Measurements from ENCODE around the gene ALK.

The ALK gene

GRCh38 chr2:29879456-29879855 lies 41.9 kb downstream of the ALK start:
- CTCF ChIA-PET, result interaction anchor here (1.0 kb wide), 1 partner anchor 20 kb away, joined by 3 read pairs; no protein-coding TSS in a partner anchor

GRCh38 chr2:29878898-29879297 lies 42.5 kb downstream of the ALK start:
- DNase-seq (ENCODE audit: extremely low spot score), result no peak
- POLR2A ChIA-PET, result no interaction called here
- CTCF ChIA-PET, result no interaction called here
- TF ChIP-seq, protein P1, sequence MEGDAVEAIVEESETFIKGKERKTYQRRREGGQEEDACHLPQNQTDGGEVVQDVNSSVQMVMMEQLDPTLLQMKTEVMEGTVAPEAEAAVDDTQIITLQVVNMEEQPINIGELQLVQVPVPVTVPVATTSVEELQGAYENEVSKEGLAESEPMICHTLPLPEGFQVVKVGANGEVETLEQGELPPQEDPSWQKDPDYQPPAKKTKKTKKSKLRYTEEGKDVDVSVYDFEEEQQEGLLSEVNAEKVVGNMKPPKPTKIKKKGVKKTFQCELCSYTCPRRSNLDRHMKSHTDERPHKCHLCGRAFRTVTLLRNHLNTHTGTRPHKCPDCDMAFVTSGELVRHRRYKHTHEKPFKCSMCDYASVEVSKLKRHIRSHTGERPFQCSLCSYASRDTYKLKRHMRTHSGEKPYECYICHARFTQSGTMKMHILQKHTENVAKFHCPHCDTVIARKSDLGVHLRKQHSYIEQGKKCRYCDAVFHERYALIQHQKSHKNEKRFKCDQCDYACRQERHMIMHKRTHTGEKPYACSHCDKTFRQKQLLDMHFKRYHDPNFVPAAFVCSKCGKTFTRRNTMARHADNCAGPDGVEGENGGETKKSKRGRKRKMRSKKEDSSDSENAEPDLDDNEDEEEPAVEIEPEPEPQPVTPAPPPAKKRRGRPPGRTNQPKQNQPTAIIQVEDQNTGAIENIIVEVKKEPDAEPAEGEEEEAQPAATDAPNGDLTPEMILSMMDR (IDR thresholded peaks at IDR 0.05; ENCODE audit: control extremely low read depth, extremely low read depth, low read depth, missing control alignments), result no peak

More at GRCh38 chr2:29879456-29879855, 41.9 kb downstream of the ALK start:
- DNase-seq (ENCODE audit: extremely low spot score), result no peak
- TF ChIP-seq, protein P1 (IDR thresholded peaks at IDR 0.05; ENCODE audit: control extremely low read depth, extremely low read depth, low read depth, missing control alignments), result no peak
- POLR2A ChIA-PET, result no interaction called here

GRCh38 chr2:29876374-29876773 lies 45.0 kb downstream of the ALK start:
- no peak for DNase-seq (ENCODE audit: extremely low spot score)
- ChIA-PET CTCF (no interaction called here), POLR2A (no interaction called here)
- TF ChIP-seq, protein P1 (IDR thresholded peaks at IDR 0.05; ENCODE audit: control extremely low read depth, extremely low read depth, low read depth, missing control alignments), result no peak

GRCh38 chr2:29874745-29875144 lies 46.6 kb downstream of the ALK start:
- no peak for DNase-seq (ENCODE audit: extremely low spot score)
- POLR2A ChIA-PET, result no interaction called here
- TF ChIP-seq, protein P1 (IDR thresholded peaks at IDR 0.05; ENCODE audit: control extremely low read depth, extremely low read depth, low read depth, missing control alignments), result no peak
- CTCF ChIA-PET, result no interaction called here

DNA sequence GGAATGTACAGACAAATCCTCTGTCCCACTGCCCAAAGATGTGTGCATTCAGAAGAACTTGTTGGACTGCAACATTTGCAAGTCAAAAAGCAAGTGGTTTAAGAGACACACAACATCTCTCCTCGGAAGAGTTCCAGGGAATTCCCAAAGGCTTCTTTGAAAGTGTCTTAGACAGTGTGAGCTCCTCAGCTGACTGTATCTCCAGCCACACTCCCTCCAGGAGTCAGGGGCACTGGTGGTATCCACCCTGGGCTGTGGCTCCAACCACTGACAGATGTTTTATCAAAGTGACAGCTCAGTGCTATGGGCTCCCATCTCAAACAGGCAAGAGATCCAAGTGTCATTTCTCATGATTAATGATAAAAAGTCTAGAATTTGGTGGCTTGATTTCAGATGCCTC lies 48.5 kb downstream of the ALK start:
- CTCF ChIA-PET, result no interaction called here
- TF ChIP-seq, protein P1 (IDR thresholded peaks at IDR 0.05; ENCODE audit: control extremely low read depth, extremely low read depth, low read depth, missing control alignments), result no peak
- DNase-seq (ENCODE audit: extremely low spot score), result no peak
- POLR2A ChIA-PET, result no interaction called here

DNA sequence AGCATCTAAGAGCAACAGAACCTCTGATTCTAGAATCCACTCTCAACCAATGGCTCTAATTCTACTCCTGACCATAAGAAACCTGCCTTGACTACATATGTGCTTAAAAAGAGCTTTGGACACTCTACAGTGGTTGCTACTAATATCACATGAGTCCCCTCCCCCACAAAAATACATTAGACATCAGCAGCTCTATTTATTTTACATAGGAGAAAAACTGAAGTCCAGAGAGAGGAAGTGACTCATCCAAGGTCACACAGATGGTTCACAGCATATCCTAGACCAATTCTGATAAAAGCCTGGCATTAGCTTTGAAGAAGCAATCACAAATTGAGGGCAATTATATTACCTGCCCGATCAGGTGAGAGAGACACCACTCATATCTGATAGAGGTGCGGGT lies 49.8 kb downstream of the ALK start:
- DNase-seq (ENCODE audit: extremely low spot score), result no peak
- TF ChIP-seq, protein P1 (IDR thresholded peaks at IDR 0.05; ENCODE audit: control extremely low read depth, extremely low read depth, low read depth, missing control alignments), result no peak
- ChIA-PET CTCF (interaction anchor here (1.0 kb wide), 1 partner anchor 9 kb away, joined by 3 read pairs; no protein-coding TSS in a partner anchor), POLR2A (no interaction called here)

DNA sequence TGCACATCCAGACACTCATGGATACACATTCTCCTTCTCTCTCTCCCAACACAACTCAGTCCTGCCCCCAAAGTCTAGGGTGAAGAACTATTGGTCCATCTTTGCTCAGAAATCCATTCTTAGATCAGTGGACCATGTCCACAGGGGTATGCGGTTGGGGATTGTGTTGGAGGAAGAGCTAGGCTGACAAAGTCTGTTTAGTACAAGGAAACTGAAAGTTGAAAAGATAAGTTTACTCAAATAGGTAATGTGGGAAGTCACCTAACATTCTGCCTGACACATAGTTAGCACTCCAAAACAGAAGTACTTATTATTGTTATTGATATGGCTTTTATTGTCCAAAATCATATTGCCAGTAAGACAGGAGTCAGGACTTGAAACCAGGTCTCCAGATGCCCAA lies 55.9 kb downstream of the ALK start:
- TF ChIP-seq, protein P1 (IDR thresholded peaks at IDR 0.05; ENCODE audit: control extremely low read depth, extremely low read depth, low read depth, missing control alignments), result no peak
- no peak for DNase-seq (ENCODE audit: extremely low spot score)
- ChIA-PET POLR2A (no interaction called here), CTCF (no interaction called here)

All from GM10248 (cell line).